ENCODE data around the gene ZNF580. TPM values are rescaled to one million over a fixed set of nuclear protein-coding genes. Genes with fewer than 3 reads are reported as not detected.

Gene ZNF580
- polyA plus RNA-seq (2013, experiment 1 of 2), result 42.3 TPM
- 43.4 TPM for polyA plus RNA-seq (2013, experiment 2 of 2)

DNA sequence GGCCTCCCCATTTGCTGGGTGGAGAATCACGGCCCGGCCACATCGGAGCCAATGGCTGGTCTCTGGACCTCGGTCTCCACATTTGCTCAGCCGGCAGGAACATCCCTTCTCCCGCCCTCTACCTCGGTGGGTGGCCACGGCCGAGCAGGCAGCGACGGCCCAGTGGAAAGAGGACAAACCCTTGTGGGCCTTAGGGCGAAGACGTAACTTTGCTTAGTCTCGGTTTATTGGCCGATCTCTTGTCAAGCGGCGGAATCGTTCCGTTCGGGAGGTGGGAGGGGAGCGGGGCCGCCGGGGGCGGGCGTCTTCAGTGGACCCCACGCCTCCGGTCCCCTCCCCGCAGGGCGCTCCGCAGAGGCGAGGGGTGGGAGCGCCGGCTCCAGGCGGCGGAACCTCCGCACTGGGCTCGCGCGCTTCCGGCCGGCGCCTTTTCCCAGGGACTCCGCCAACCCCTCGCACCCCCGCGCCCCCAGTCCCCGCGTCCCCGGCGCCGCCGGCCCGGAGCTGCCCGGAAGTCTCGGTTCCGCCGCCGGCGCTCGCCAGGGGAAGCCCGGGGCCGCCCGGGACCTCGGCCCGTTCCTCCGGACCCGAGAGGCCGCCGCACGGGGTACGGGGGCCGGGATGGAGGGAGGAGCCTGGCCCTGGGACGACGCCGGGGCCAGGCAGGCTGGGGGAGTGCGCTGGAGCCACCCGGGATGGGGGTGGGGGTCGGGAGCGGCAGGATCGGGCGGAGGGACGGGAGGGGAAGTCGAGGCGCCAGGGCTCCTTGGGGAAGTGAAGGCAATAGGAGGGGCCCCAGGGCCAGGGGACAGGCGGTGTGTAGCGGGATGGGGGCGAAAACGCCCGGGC lies at the start of gene ZNF580:
TSS of gene ZNF580 (plus strand) at position 426 of the 849 bp plus-strand sequence. CDS start 1,507 bp downstream, outside the sequence.
- DNase-seq (ENCODE audit: low spot score), result peak; percentile 65
- peak within 1 kb of the TSS; percentile 98 for H2AK5ac ChIP-seq (ENCODE audit: low read depth, low read length)
- H3K36me3 ChIP-seq (replicated peaks in 1 of 2; ENCODE audit: control insufficient read depth in 2 of 2, insufficient read depth in 2 of 2, low read length in 2 of 2), result peaks cover 15 to 22% of the 10 kb centered on the region in 2 donors
- no peaks in the 10 kb centered on the region for H3K27me3 ChIP-seq (ENCODE audit: control insufficient read depth in 3 of 3, insufficient read depth in 3 of 3, low read depth in 1 of 3, low read length in 3 of 3)
- H2BK15ac ChIP-seq (ENCODE audit: low read length), result peak within 1 kb of the TSS; percentile 75
- H2BK5ac ChIP-seq (ENCODE audit: low read length), result peak within 1 kb of the TSS; percentile 94
- H3K18ac ChIP-seq (ENCODE audit: low read length), result peak within 1 kb of the TSS; percentile 97
- peak within 1 kb of the TSS; percentile 93 for H3K4ac ChIP-seq (ENCODE audit: low read length)
- peaks cover 41% of the 10 kb centered on the region for H3K79me1 ChIP-seq (ENCODE audit: low read depth, low read length)
- peak within 1 kb of the TSS; percentile 92 for H4K91ac ChIP-seq (ENCODE audit: low read depth, low read length, poor library complexity)
- H3K4me1 ChIP-seq (ENCODE audit: control insufficient read depth in 2 of 2, insufficient read depth in 1 of 2, low read depth in 1 of 2, low read length in 2 of 2), result peaks cover 23 to 24% of the 10 kb centered on the region in 2 donors
- no peaks in the 10 kb centered on the region for H3K9me3 ChIP-seq (replicated peaks in 1 of 2; ENCODE audit: control insufficient read depth in 2 of 2, insufficient read depth in 1 of 2, low read depth in 1 of 2, low read length in 2 of 2)
- peak within 1 kb of the TSS; percentile 70 for H4K8ac ChIP-seq (ENCODE audit: low read depth, low read length)
- H3K4me2 ChIP-seq (ENCODE audit: insufficient read depth, low read length, poor library complexity, severe bottlenecking), result peak within 1 kb of the TSS; percentile 93
- no CpG with 5 or more reads among the region's 89 CpGs for WGBS, 2 donors (ENCODE audit: extremely low coverage in 2 of 2, insufficient read length in 2 of 2, insufficient replicate concordance in 1 of 2)
- peak within 1 kb of the TSS; percentile 91 for H2BK120ac ChIP-seq (ENCODE audit: low read depth, low read length)
- H3K9ac ChIP-seq (ENCODE audit: low read depth, low read length, poor library complexity), result peak within 1 kb of the TSS; percentile 92
- H3K4me3 ChIP-seq (ENCODE audit: low read length in 2 of 2), result peak within 1 kb of the TSS; percentile 86 to 94
- peak within 1 kb of the TSS; percentile 98 for H3K23ac ChIP-seq (ENCODE audit: low read depth, low read length, poor library complexity)
- no peak within 1 kb of the TSS for H2BK12ac ChIP-seq (ENCODE audit: low read length)
- peak within 1 kb of the TSS; percentile 88 for H2AFZ ChIP-seq (ENCODE audit: low read length)
- peak within 1 kb of the TSS; percentile 14 for H3K14ac ChIP-seq (ENCODE audit: low read length)
- peak within 1 kb of the TSS; percentile 79 for H3K27ac ChIP-seq (replicated peaks; ENCODE audit: low read length)

DNA sequence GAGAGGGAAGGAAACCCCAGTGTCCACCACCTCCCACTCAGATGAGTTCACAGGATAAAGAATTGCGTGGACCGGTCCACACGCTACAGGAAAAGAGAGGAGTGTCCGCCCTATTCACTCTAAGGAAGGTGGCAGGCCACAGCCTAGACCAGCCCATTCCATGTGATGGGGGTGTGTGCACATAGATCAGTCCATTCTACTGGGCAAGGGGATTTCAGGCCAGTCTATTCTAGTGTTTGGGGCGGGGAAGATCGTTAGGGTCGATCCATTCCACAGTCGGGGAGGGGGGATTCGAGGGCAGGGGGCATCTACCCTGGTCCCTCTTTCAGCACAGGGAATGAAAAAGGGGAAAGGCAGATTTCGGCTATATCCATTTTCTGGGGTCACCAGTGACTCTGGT lies 49.2 kb upstream of the ZNF580 start:
- no peak overlapping the region for H3K4me2 ChIP-seq (ENCODE audit: insufficient read depth, low read length, poor library complexity, severe bottlenecking)

GRCh38 chr19:55592391-55593090 lies 48.3 kb upstream of the ZNF580 start:
- H3K9me3 ChIP-seq (replicated peaks in 1 of 2; ENCODE audit: control insufficient read depth in 2 of 2, insufficient read depth in 1 of 2, low read depth in 1 of 2, low read length in 2 of 2), result peaks cover 0 to 5% of the 10 kb centered on the region in 2 donors
- H3K23ac ChIP-seq (ENCODE audit: low read depth, low read length, poor library complexity), result peak overlapping the region; percentile 21
- H3K9ac ChIP-seq (ENCODE audit: low read depth, low read length, poor library complexity), result no peak overlapping the region
- no peak overlapping the region for H3K4me2 ChIP-seq (ENCODE audit: insufficient read depth, low read length, poor library complexity, severe bottlenecking)
- H3K27ac ChIP-seq (replicated peaks; ENCODE audit: low read length), result no peak overlapping the region
- no peak overlapping the region for H2BK15ac ChIP-seq (ENCODE audit: low read length)
- peak overlapping the region; percentile 67 for H3K14ac ChIP-seq (ENCODE audit: low read length)
- H3K4ac ChIP-seq (ENCODE audit: low read length), result no peak overlapping the region
- peak overlapping the region; percentile 40 for H2AK5ac ChIP-seq (ENCODE audit: low read depth, low read length)
- H3K4me1 ChIP-seq (ENCODE audit: control insufficient read depth in 2 of 2, insufficient read depth in 1 of 2, low read depth in 1 of 2, low read length in 2 of 2), result peaks cover 0 to 6% of the 10 kb centered on the region in 2 donors
- no peak overlapping the region for H2BK5ac ChIP-seq (ENCODE audit: low read length)
- WGBS, 2 donors (ENCODE audit: extremely low coverage in 2 of 2, insufficient read length in 2 of 2, insufficient replicate concordance in 1 of 2), result no CpG with 5 or more reads among the region's 73 CpGs
- H3K4me3 ChIP-seq (ENCODE audit: low read length in 2 of 2), result peak overlapping the region in 1 of 2 donors; percentile 21
- no peak overlapping the region for H4K8ac ChIP-seq (ENCODE audit: low read depth, low read length)
- no peak overlapping the region for H2BK12ac ChIP-seq (ENCODE audit: low read length)
- no peak overlapping the region for H2AFZ ChIP-seq (ENCODE audit: low read length)
- H4K91ac ChIP-seq (ENCODE audit: low read depth, low read length, poor library complexity), result no peak overlapping the region
- H2BK120ac ChIP-seq (ENCODE audit: low read depth, low read length), result no peak overlapping the region
- peaks cover 27 to 53% of the 10 kb centered on the region in 2 donors for H3K36me3 ChIP-seq (replicated peaks in 1 of 2; ENCODE audit: control insufficient read depth in 2 of 2, insufficient read depth in 2 of 2, low read length in 2 of 2)
- no peaks in the 10 kb centered on the region for H3K27me3 ChIP-seq (ENCODE audit: control insufficient read depth in 3 of 3, insufficient read depth in 3 of 3, low read depth in 1 of 3, low read length in 3 of 3)
- H3K18ac ChIP-seq (ENCODE audit: low read length), result no peak overlapping the region
- H3K79me1 ChIP-seq (ENCODE audit: low read depth, low read length), result peaks cover under 1% of the 10 kb centered on the region
- no peak for DNase-seq (ENCODE audit: low spot score)

More for the DNA sequence above, 49.2 kb upstream of the ZNF580 start:
- H3K9ac ChIP-seq (ENCODE audit: low read depth, low read length, poor library complexity), result no peak overlapping the region
- no peak overlapping the region for H2BK12ac ChIP-seq (ENCODE audit: low read length)
- H2BK15ac ChIP-seq (ENCODE audit: low read length), result no peak overlapping the region
- no peak overlapping the region for H2BK120ac ChIP-seq (ENCODE audit: low read depth, low read length)
- WGBS, 2 donors (ENCODE audit: extremely low coverage in 2 of 2, insufficient read length in 2 of 2, insufficient replicate concordance in 1 of 2), result no CpG with 5 or more reads among the region's 10 CpGs
- H3K23ac ChIP-seq (ENCODE audit: low read depth, low read length, poor library complexity), result no peak overlapping the region
- H3K27me3 ChIP-seq (ENCODE audit: control insufficient read depth in 3 of 3, insufficient read depth in 3 of 3, low read depth in 1 of 3, low read length in 3 of 3), result no peaks in the 10 kb centered on the region
- H3K4me3 ChIP-seq (ENCODE audit: low read length in 2 of 2), result no peak overlapping the region
- H4K8ac ChIP-seq (ENCODE audit: low read depth, low read length), result no peak overlapping the region
- H3K18ac ChIP-seq (ENCODE audit: low read length), result no peak overlapping the region
- no peak overlapping the region for H3K14ac ChIP-seq (ENCODE audit: low read length)
- no peaks in the 10 kb centered on the region for H3K79me1 ChIP-seq (ENCODE audit: low read depth, low read length)
- no peak overlapping the region for H2BK5ac ChIP-seq (ENCODE audit: low read length)
- peaks cover 6 to 8% of the 10 kb centered on the region in 2 donors for H3K4me1 ChIP-seq (ENCODE audit: control insufficient read depth in 2 of 2, insufficient read depth in 1 of 2, low read depth in 1 of 2, low read length in 2 of 2)
- no peak overlapping the region for H2AK5ac ChIP-seq (ENCODE audit: low read depth, low read length)
- H3K27ac ChIP-seq (replicated peaks; ENCODE audit: low read length), result no peak overlapping the region
- H3K9me3 ChIP-seq (replicated peaks in 1 of 2; ENCODE audit: control insufficient read depth in 2 of 2, insufficient read depth in 1 of 2, low read depth in 1 of 2, low read length in 2 of 2), result peaks cover 0 to 5% of the 10 kb centered on the region in 2 donors
- no peak for DNase-seq (ENCODE audit: low spot score)
- H2AFZ ChIP-seq (ENCODE audit: low read length), result no peak overlapping the region
- peaks cover 25 to 45% of the 10 kb centered on the region in 2 donors for H3K36me3 ChIP-seq (replicated peaks in 1 of 2; ENCODE audit: control insufficient read depth in 2 of 2, insufficient read depth in 2 of 2, low read length in 2 of 2)
- H4K91ac ChIP-seq (ENCODE audit: low read depth, low read length, poor library complexity), result no peak overlapping the region
- H3K4ac ChIP-seq (ENCODE audit: low read length), result no peak overlapping the region
